ENCODE results near the gene DKK3. TPM values are rescaled to one million over a fixed set of nuclear protein-coding genes. Genes with fewer than 3 reads are reported as not detected.

Gene DKK3
- total RNA-seq, 1 donor from 2014 or later: 36.3 TPM

DNA sequence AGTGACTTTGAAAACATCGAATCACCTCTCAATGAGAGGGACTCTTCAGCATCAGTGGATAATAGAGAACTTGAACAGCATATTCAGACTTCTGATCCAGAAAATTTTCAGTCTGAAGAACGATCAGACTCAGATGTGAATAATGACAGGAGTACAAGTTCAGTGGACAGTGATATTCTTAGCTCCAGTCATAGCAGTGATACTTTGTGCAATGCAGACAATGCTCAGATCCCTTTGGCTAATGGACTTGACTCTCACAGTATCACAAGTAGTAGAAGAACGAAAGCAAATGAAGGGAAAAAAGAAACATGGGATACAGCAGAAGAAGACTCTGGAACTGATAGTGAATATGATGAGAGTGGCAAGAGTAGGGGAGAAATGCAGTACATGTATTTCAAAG is 65.8 kb downstream of the DKK3 start:
- H3K4me1 Mint-ChIP-seq (ENCODE audit: unreplicated experiment): peaks cover 16% of the 10 kb centered on the region
- no peak overlapping the region for H3K4me3 Mint-ChIP-seq
- H3K9me3 Mint-ChIP-seq: no peaks in the 10 kb centered on the region
- H3K27me3 Mint-ChIP-seq: no peaks in the 10 kb centered on the region
- TF ChIP-seq, protein P1, sequence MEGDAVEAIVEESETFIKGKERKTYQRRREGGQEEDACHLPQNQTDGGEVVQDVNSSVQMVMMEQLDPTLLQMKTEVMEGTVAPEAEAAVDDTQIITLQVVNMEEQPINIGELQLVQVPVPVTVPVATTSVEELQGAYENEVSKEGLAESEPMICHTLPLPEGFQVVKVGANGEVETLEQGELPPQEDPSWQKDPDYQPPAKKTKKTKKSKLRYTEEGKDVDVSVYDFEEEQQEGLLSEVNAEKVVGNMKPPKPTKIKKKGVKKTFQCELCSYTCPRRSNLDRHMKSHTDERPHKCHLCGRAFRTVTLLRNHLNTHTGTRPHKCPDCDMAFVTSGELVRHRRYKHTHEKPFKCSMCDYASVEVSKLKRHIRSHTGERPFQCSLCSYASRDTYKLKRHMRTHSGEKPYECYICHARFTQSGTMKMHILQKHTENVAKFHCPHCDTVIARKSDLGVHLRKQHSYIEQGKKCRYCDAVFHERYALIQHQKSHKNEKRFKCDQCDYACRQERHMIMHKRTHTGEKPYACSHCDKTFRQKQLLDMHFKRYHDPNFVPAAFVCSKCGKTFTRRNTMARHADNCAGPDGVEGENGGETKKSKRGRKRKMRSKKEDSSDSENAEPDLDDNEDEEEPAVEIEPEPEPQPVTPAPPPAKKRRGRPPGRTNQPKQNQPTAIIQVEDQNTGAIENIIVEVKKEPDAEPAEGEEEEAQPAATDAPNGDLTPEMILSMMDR (conservative IDR thresholded peaks at IDR 0.05): no peak
- peaks cover 30% of the 10 kb centered on the region for H3K36me3 Mint-ChIP-seq
- DNase-seq (ENCODE audit: extremely low spot score, unreplicated experiment): no peak
- H3K27ac Mint-ChIP-seq: no peak overlapping the region

DNA sequence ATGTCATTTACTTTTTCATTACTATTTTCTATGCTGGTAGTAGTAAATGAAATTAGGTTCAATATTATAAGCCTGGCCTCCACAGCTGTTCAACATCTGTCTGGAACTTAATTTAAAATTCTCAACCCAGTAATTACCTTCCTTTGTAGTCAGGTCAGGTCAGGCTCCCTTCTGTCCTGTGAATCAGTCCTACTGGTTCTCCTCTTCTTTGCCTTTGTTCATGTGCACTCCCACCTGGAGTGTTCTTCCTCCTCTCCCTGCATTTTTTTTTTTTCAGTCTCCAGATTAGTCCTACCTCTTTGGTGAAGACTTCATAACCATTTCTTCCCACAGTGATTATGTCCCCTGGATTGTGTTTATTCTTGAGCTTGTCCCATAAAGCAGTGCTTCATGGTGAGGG is 67.9 kb downstream of the DKK3 start:
- DNase-seq (ENCODE audit: extremely low spot score, unreplicated experiment): no peak
- H3K4me3 Mint-ChIP-seq: no peak overlapping the region
- peaks cover 31% of the 10 kb centered on the region for H3K36me3 Mint-ChIP-seq
- H3K27me3 Mint-ChIP-seq: no peaks in the 10 kb centered on the region
- H3K9me3 Mint-ChIP-seq: no peaks in the 10 kb centered on the region
- H3K27ac Mint-ChIP-seq: no peak overlapping the region
- peaks cover 13% of the 10 kb centered on the region for H3K4me1 Mint-ChIP-seq (ENCODE audit: unreplicated experiment)
- TF ChIP-seq, protein P1 (conservative IDR thresholded peaks at IDR 0.05): no peak

DNA sequence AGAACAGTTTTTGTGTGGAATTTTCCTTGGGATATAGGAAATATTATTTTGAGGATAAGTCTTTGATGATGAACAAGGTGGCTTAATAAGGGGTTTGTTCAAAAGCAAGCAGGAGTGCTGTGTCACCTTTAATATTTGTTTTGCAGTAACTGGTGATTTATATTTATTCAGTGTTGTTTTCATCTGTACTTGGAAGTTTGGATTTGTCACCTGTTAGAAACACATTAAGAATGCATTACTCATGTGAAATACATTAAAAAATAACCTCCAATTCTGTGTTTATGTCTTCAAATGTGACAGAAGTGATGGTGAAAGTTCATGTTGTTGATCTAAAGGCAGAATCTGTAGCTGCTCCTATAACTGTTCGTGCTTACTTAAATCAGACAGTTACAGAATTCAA is 70.5 kb downstream of the DKK3 start:
- H3K27ac Mint-ChIP-seq: no peak overlapping the region
- H3K27me3 Mint-ChIP-seq: no peaks in the 10 kb centered on the region
- H3K4me1 Mint-ChIP-seq (ENCODE audit: unreplicated experiment): peaks cover 13% of the 10 kb centered on the region
- no peak overlapping the region for H3K4me3 Mint-ChIP-seq
- no peak for DNase-seq (ENCODE audit: extremely low spot score, unreplicated experiment)
- H3K9me3 Mint-ChIP-seq: no peaks in the 10 kb centered on the region
- H3K36me3 Mint-ChIP-seq: peaks cover 48% of the 10 kb centered on the region
- TF ChIP-seq, protein P1 (conservative IDR thresholded peaks at IDR 0.05): no peak

DNA sequence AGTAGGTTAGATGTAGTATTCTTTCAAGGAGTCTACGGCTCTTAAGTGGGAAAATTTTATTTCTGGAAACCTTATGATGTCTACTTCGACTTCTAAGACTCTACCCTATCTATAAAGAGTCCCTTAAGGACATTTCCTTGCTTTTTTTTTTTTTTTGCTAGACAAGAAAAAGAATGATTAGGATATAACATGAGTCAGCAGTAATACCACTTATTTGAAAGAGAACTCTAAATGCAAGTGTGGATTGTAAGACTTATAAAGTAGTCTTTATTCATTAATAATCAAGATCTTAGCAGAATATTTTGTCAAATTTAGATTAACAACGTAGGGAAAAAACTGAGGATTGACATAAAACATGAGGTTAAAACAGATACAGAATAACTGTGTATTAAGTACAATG is 71.0 kb downstream of the DKK3 start:
- Mint-ChIP-seq H3K9me3 (no peaks in the 10 kb centered on the region), H3K4me1 (ENCODE audit: unreplicated experiment) (peaks cover 13% of the 10 kb centered on the region), H3K4me3 (no peak overlapping the region), H3K36me3 (peaks cover 48% of the 10 kb centered on the region), H3K27me3 (no peaks in the 10 kb centered on the region), H3K27ac (no peak overlapping the region)
- TF ChIP-seq, protein P1 (conservative IDR thresholded peaks at IDR 0.05): no peak
- no peak for DNase-seq (ENCODE audit: extremely low spot score, unreplicated experiment)

DNA sequence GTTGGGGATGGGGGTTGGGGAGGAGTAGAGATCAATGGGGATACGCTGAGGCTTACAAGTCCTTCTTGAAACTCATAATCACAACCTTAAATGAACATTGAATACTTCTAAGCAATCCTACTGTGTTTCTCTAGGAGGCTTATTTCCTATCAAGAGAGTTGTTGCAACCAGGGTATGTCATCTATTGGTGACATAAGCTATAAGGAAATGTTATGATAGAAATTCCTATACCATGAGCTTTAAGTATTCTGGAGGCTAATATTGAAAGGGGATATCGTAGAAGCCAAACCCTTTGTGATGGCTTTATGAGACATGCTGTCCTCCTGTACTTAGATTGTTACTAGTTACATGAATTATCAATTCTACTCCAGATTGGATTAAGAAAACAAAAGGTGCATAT is 72.9 kb downstream of the DKK3 start:
- H3K36me3 Mint-ChIP-seq: peaks cover 51% of the 10 kb centered on the region
- H3K4me1 Mint-ChIP-seq (ENCODE audit: unreplicated experiment): peaks cover 9% of the 10 kb centered on the region
- no peaks in the 10 kb centered on the region for H3K27me3 Mint-ChIP-seq
- no peak overlapping the region for H3K27ac Mint-ChIP-seq
- no peaks in the 10 kb centered on the region for H3K9me3 Mint-ChIP-seq
- TF ChIP-seq, protein P1 (conservative IDR thresholded peaks at IDR 0.05): no peak
- H3K4me3 Mint-ChIP-seq: no peak overlapping the region
- no peak for DNase-seq (ENCODE audit: extremely low spot score, unreplicated experiment)

DNA sequence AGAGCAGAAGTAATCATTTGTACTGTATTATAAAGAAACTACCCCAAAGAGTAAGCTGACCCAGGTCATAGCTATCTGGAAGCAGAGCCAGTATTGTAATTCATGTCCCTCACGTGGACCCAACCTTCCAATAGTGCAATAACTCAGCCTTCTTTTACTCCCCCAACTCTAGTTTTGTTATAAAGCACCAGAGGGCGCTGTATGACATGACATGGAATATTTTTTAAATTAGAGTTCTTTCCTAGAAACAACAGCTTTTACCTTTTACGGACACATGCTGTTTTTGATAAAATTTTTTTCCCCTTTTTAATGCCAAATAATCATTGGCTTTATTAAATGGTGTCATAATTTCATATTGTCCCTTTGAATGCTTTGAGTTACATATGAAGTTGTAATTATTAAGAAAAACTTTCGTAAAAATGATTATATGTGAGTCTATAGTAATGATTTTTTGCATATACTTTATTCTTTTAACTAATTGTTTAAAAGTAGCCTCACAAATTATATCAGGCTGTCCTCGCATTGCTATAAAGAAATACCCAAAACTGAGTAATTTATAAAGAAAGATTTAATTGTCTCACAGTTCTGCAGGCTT is 76.9 kb downstream of the DKK3 start:
- Mint-ChIP-seq H3K36me3 (peaks cover 51% of the 10 kb centered on the region), H3K27me3 (no peaks in the 10 kb centered on the region), H3K4me1 (ENCODE audit: unreplicated experiment) (no peaks in the 10 kb centered on the region), H3K9me3 (no peaks in the 10 kb centered on the region), H3K27ac (no peak overlapping the region), H3K4me3 (no peak overlapping the region)
- no peak for DNase-seq (ENCODE audit: extremely low spot score, unreplicated experiment)
- TF ChIP-seq, protein P1 (conservative IDR thresholded peaks at IDR 0.05): peak; percentile 79

Data from type B pancreatic cell (in vitro differentiated cells).